Hematopoietic multipotent progenitor cell treated with erythropoietin and hydrocortisone succinate and interleukin-3 and kit ligand, for 6 days (in vitro differentiated cells): ENCODE results near the gene OR4L1.
"Not testable (repeated sequence)": the region's sequence is repeated elsewhere in the genome, so short reads cannot be mapped to it uniquely, and the experiment has no call there.

Experiments
- DNase-seq: peaks from one replicate; pipeline ENCODE4 v3.0.0-alpha.2; 2015

Gene OR4L1

DNA sequence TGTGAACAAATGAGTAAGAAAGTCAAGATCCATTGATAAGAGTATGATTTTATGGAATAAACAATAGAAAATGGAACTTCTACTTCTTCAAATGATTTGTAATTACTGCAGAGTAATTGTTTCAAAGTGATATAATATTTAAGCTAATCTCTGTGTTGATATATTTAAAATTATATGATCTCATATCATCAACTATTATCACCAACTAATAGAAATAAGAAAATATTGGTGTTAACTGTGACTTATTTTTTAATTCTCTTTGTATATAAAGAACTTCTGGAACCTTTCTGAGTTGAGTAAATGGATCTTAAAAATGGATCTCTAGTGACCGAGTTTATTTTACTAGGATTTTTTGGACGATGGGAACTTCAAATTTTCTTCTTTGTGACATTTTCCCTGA is at the start of gene OR4L1:
OR4L1 (plus strand) TSS at position 301 of the 400 bp plus-strand sequence; CDS start at position 301, 0 bp downstream.
- no peak for DNase-seq

GRCh38 chr14:20019257-20019865 is 40.5 kb upstream of the OR4L1 start, which contains the start of gene OR4K14:
TSS of gene OR4K14 (minus strand) at chr14:20019307. CDS start at chr14:20015193, 4,114 bp downstream.
- DNase-seq = no peak

DNA sequence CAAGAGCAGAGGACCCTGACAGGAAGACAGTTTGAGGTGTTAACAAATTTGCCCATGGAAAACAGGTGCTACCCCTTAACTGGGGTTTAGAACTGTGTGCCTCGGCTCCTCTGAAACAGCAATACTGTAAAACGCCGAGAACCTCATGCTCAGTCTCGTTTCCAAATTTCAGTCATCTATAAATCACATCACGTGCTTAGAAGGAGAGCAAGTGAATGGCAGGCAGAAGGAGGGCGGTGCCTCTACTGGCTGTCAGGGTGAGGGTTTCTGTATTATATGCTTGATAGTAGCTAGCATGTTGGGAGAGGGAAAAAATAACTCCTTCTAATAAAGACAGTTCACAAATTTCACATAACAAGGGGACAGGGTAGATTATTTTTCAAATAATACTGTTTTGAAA is 28.8 kb upstream of the OR4L1 start:
- no peak for DNase-seq

DNA sequence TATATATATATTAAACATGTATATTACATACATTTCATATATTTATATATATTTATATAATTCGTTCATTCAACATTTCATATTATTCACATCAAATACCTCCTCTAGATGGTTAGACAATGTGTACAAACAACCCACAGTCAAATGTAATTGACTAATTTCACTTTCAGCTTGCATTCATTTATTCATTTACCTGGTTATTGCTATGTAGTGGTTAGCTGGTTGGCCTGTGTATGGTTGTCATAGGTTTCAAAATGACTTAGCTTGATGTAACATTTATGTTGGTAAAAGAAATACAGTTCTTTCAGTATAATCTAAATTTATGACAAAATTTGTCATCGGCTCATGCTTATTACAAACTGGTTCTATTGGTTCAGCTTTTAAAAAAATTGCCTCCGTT is 24.4 kb upstream of the OR4L1 start:
- no peak for DNase-seq

GRCh38 chr14:20035938-20036337 is 23.9 kb upstream of the OR4L1 start, which contains the start of gene OR4K13:
TSS of gene OR4K13 (minus strand) at chr14:20036038. CDS start at chr14:20034758, 1,280 bp downstream.
- DNase-seq = no peak

DNA sequence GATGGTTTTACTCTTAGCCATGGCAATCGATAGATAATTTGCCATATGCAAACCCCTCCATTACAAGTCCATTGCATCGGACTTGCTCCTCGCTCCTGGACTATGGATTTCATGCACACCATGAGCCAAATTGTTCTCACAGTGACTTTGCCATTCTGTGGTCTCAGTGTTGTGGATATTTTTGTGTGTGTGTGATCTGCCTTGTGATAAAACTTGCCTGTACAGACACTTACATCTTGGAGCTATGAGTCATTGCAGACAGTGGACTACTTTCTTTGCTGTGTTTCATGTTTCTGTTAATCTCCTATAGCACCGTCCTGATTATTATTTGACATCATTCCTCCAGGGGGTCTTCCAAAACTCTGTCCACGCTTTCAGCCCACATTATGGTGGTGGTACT is 15.6 kb upstream of the OR4L1 start:
- no peak for DNase-seq

- no peak for DNase-seq
Measured at GRCh38 chr14:20048202-20048601, 11.6 kb upstream of the OR4L1 start.

DNA sequence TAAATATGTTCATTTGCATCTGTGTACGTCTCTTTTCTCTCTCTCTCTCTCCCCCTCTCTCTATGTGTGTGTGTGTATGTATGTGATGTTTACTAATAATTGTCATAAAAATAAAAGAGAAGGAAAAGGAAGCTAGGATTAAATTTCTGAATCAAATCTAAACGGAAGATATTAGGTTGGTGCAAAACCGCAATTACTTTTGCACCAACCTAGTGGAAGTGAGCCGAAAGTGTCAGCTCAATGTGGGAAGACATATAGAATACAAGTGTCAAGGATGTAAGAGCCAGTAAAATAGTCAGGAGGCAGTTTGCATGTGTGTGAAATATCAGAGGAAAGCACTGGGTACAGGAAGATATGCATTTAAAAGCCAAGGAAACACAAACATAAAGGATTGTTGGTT is 32.2 kb downstream of the OR4L1 start:
- no peak for DNase-seq

- DNase-seq = peak; percentile 13
Measured at GRCh38 chr14:20093442-20093841, 33.6 kb downstream of the OR4L1 start.

GRCh38 chr14:20098926-20099770 is 39.3 kb downstream of the OR4L1 start:
- DNase-seq = not testable (repeated sequence)

DNA sequence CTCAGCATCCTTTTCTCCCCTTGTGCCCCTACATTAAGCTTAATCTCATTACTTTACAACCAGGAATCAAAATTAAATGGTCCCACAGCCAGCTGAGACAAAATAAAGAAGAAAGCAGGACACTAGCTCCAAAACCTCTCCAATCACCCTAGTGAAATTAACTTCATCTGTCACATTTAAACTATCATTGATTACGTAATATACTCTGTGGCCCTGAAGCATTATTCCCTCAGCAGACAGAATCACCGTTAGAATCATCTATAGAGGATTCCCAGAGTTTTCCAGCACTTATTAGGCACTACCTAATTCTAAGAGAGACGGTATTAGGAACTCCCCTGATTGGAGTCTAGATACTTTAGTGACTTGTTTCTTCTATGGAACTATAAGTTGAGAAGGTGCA is 50.6 kb downstream of the OR4L1 start, which contains the start of gene OR4K17:
OR4K17 (plus strand) TSS at position 302 of the 400 bp plus-strand sequence. CDS start 6,761 bp downstream, outside the sequence.
- DNase-seq = no peak
